ENCODE data around the gene PLCL2.

Gene PLCL2

DNA sequence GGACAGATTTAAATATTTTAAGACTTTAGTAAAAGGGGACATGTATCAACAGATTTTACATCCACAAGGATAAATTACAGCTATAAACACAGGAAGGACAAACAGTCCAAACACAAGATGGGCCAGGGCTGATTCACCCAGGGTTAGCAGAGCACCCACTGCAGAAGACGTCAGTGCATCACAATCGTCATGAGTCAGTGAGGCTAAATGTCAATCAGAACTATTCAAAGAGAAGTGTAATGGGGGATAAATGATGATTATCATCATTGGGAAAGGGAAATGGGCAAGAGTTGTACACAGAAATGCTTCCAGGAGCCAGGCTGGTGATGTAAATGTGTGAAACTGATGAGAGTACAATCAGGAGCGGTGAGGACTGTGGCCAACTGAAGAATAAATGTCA, 226.8 kb downstream of the PLCL2 start:
- H3K4me3 ChIP-seq (ENCODE audit: low read depth, low read length), result no peak overlapping the region
- TF ChIP-seq, protein P1, sequence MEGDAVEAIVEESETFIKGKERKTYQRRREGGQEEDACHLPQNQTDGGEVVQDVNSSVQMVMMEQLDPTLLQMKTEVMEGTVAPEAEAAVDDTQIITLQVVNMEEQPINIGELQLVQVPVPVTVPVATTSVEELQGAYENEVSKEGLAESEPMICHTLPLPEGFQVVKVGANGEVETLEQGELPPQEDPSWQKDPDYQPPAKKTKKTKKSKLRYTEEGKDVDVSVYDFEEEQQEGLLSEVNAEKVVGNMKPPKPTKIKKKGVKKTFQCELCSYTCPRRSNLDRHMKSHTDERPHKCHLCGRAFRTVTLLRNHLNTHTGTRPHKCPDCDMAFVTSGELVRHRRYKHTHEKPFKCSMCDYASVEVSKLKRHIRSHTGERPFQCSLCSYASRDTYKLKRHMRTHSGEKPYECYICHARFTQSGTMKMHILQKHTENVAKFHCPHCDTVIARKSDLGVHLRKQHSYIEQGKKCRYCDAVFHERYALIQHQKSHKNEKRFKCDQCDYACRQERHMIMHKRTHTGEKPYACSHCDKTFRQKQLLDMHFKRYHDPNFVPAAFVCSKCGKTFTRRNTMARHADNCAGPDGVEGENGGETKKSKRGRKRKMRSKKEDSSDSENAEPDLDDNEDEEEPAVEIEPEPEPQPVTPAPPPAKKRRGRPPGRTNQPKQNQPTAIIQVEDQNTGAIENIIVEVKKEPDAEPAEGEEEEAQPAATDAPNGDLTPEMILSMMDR (IDR thresholded peaks at IDR 0.05; ENCODE audit: control insufficient read depth, extremely low read depth, insufficient read depth), result no peak
- DNase-seq (ENCODE audit: low read depth), result no peak

DNA sequence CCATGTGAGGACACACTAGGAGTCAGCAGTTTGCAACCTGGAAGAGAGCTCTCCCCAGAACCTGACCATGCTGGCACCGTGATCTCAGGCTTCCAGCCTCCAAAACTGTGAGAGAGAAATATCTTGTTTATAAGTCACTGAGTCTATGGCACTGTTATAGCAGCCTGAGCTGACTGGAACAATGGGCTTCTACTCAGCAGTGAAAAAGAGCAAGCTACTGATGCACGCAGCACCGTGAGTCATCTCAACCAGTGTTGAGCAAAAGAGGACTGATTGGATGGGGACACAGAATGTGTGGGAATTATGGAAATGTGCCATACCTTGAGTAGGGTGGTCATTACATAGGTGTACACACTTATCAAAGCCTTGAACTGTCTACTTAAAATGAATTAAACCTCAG, 230.4 kb downstream of the PLCL2 start:
- no peak for DNase-seq (ENCODE audit: low read depth)
- TF ChIP-seq, protein P1 (IDR thresholded peaks at IDR 0.05; ENCODE audit: control insufficient read depth, extremely low read depth, insufficient read depth), result no peak
- H3K4me3 ChIP-seq (ENCODE audit: low read depth, low read length), result no peak overlapping the region

DNA sequence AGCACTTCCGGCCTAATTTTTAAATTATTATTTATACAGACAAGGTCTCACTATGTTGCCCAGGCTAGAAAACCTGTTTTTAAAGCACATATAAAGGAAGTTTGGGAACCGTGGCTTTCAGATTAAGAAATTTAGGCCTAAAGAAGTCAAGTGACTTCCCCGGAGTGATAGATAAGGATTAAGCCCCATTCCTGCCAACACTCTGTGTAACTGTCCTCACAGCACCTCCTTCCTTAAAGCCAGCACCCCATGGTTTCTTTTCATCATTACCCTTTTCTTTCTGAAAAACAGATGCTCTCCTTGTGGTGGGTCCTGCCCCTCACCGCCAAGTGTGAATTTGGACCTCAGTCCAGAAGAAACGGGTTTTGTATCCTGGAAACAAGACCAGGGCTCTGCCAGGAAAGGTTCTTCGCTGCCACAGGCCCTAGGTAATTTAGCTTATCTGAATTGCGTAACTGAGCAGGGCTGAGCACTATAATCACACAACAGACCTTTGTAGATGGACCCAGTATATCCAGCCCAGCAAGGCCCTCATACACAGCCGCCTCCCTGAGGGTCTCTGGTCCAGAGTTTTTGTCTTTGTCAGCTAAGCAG, 231.3 kb downstream of the PLCL2 start:
- no peak overlapping the region for H3K4me3 ChIP-seq (ENCODE audit: low read depth, low read length)
- DNase-seq (ENCODE audit: low read depth), result no peak
- TF ChIP-seq, protein P1 (IDR thresholded peaks at IDR 0.05; ENCODE audit: control insufficient read depth, extremely low read depth, insufficient read depth), result no peak

DNA sequence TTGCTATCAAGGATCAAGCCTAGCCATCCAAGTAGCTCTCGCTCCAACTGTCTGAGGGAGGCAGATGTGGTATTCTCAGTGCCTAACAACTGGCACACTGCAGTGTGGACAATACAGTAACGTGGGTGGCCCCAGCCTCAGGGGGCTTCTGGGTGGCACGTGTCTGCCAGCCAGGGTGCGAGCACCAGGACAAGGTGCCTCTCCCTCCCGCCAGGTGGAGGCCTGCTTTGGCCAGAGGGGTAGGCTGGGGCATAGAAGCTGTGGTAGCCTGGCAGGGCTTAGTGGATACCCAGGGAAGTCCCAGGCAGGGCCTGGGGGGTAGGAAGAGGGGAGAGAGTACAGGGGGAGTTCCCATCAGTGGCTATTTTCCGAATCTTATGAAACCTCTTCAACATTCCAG, 234.0 kb downstream of the PLCL2 start:
- DNase-seq (ENCODE audit: low read depth), result no peak
- no peak overlapping the region for H3K4me3 ChIP-seq (ENCODE audit: low read depth, low read length)
- TF ChIP-seq, protein P1 (IDR thresholded peaks at IDR 0.05; ENCODE audit: control insufficient read depth, extremely low read depth, insufficient read depth), result no peak

DNA sequence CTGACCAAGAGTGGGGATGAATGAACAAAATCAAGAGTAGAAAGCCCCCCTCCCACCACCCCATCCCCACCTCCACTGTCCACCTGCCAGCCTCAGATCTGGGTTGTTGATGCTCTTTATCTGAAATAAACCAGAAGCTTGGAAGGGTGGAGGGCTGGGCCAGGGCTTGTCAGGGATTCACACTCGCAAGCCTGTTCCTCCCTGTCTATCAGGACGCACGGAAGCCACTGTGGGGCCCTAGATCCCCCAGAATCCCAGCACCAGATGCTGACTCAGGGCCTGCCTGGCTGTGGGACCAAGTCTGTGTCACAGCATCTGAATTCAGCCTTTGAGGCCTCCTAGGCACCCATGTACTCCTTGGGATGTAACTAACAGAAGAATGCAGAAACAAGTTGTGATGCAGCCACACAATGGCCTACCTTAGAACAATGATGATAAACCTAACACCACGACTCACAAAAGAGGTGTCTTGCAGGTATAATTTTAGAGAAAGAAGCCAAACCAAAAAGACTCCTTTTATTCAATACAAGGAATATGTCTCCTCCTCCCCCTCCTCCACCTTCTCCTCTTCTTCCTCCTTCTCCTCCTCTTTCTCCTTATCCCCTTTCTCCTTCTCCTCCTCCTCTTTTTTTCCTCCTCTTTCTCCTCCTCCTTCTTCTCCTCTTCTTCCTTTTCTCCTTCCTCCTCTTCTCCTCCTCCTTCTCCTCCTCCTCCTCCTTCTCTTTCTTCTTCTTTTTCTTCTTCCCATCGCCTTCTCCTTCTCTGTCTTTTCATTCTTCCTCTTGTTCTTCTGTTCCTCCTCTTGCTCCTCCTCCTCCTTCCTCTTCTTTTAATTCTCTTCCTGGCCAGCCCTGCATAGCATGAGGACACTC, 234.7 kb downstream of the PLCL2 start:
- DNase-seq (ENCODE audit: low read depth), result no peak
- TF ChIP-seq, protein P1 (IDR thresholded peaks at IDR 0.05; ENCODE audit: control insufficient read depth, extremely low read depth, insufficient read depth), result no peak

DNA sequence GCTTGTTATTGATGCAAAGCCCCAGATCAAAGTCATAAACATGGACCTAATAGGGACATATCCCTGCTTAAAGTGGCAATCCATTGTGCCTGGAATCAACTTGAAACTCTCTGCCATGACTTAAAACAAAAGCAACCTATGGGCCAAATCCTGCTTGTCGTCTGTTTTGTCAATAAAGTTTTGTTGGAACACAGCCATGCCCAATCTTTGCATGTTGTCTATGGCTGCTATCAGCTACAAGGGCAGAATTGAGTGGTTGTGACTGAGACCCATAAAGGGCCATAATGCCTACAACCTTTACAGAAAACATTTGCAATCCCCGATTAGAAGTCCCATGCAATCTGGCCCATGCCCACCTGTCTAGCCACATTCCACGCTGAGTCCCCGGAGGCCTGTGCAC, 235.4 kb downstream of the PLCL2 start:
- TF ChIP-seq, protein P1 (IDR thresholded peaks at IDR 0.05; ENCODE audit: control insufficient read depth, extremely low read depth, insufficient read depth), result no peak
- no peak overlapping the region for H3K4me3 ChIP-seq (ENCODE audit: low read depth, low read length)
- DNase-seq (ENCODE audit: low read depth), result no peak

More for the DNA sequence above, 234.7 kb downstream of the PLCL2 start:
- H3K4me3 ChIP-seq (ENCODE audit: low read depth, low read length), result no peak overlapping the region
